Measurements from ENCODE around the gene ASIC1. TPM values are rescaled to one million over a fixed set of nuclear protein-coding genes. Genes with fewer than 3 reads are reported as not detected.

Gene ASIC1
- total and polyA plus RNA-seq, 2 experiments from 2014 or later: 0.76 to 1.5 TPM

DNA sequence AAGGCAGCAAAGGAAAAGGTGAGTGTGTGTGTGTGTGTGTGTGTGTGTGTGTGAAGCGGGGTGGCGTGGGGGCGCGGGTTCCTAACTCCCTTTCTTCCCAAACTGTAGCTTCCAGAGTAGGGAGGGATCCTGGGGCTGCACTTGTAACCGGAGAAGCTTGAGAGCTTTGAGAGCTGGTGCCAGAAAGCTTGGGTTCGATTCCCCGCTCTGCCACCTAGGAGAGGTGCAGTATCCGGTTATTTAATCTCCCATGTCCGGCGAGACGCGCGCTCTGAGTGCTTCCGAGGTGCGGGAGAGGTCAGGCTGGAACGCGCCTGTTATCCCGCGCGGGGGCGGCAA is 24.9 kb upstream of the ASIC1 start:
- peaks cover 16% of the 10 kb centered on the region for H3K27me3 Mint-ChIP-seq (ENCODE audit: insufficient read depth, low read depth, poor library complexity)
- Histone ChIP-seq H3K4me1 (ENCODE audit: insufficient read depth) (no peaks in the 10 kb centered on the region), H3K4me3 (peak overlapping the region; percentile 65), H3F3A (replicated peaks; ENCODE audit: low read depth) (no peaks in the 10 kb centered on the region), H3K27me3 (ENCODE audit: insufficient read depth) (peaks cover 25% of the 10 kb centered on the region), H3K79me2 (replicated peaks; ENCODE audit: insufficient read depth) (no peaks in the 10 kb centered on the region), H3K27ac (ENCODE audit: low read depth) (no peak overlapping the region), H3K9me2 (ENCODE audit: insufficient read depth) (no peaks in the 10 kb centered on the region), H2AFZ (peak overlapping the region; percentile 96), H3K4me2 (peak overlapping the region; percentile 84), H4K20me1 (replicated peaks; ENCODE audit: insufficient read depth) (no peaks in the 10 kb centered on the region), H3K36me3 (ENCODE audit: insufficient read depth) (no peaks in the 10 kb centered on the region)
- peak; percentile 72 for DNase-seq (ENCODE audit: low spot score)
- H3K36me3 Mint-ChIP-seq (ENCODE audit: low read depth): no peaks in the 10 kb centered on the region
- H3K4me1 Mint-ChIP-seq: peaks cover 4% of the 10 kb centered on the region
- no peak overlapping the region for H3K27ac Mint-ChIP-seq
- H3K9me3 Mint-ChIP-seq: no peaks in the 10 kb centered on the region
- TF ChIP-seq ZNF114 (CRISPR knock-in tag; IDR thresholded peaks at IDR 0.05): no peak
- no peak for TF ChIP-seq CREB1 (CRISPR knock-in tag; IDR thresholded peaks at IDR 0.05; ENCODE audit: low read depth)
- no peak for TF ChIP-seq ZNF462 (CRISPR knock-in tag; IDR thresholded peaks at IDR 0.05)
- TF ChIP-seq, protein P1, sequence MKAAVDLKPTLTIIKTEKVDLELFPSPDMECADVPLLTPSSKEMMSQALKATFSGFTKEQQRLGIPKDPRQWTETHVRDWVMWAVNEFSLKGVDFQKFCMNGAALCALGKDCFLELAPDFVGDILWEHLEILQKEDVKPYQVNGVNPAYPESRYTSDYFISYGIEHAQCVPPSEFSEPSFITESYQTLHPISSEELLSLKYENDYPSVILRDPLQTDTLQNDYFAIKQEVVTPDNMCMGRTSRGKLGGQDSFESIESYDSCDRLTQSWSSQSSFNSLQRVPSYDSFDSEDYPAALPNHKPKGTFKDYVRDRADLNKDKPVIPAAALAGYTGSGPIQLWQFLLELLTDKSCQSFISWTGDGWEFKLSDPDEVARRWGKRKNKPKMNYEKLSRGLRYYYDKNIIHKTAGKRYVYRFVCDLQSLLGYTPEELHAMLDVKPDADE (IDR thresholded peaks at IDR 0.05): no peak
- TF ChIP-seq, protein P2, sequence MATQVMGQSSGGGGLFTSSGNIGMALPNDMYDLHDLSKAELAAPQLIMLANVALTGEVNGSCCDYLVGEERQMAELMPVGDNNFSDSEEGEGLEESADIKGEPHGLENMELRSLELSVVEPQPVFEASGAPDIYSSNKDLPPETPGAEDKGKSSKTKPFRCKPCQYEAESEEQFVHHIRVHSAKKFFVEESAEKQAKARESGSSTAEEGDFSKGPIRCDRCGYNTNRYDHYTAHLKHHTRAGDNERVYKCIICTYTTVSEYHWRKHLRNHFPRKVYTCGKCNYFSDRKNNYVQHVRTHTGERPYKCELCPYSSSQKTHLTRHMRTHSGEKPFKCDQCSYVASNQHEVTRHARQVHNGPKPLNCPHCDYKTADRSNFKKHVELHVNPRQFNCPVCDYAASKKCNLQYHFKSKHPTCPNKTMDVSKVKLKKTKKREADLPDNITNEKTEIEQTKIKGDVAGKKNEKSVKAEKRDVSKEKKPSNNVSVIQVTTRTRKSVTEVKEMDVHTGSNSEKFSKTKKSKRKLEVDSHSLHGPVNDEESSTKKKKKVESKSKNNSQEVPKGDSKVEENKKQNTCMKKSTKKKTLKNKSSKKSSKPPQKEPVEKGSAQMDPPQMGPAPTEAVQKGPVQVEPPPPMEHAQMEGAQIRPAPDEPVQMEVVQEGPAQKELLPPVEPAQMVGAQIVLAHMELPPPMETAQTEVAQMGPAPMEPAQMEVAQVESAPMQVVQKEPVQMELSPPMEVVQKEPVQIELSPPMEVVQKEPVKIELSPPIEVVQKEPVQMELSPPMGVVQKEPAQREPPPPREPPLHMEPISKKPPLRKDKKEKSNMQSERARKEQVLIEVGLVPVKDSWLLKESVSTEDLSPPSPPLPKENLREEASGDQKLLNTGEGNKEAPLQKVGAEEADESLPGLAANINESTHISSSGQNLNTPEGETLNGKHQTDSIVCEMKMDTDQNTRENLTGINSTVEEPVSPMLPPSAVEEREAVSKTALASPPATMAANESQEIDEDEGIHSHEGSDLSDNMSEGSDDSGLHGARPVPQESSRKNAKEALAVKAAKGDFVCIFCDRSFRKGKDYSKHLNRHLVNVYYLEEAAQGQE (IDR thresholded peaks at IDR 0.05; ENCODE audit: unreplicated experiment): no peak
- no peak for TF ChIP-seq STAT1 (IDR thresholded peaks at IDR 0.05; ENCODE audit: unreplicated experiment)
- no peak for TF ChIP-seq POLR2AphosphoS5 (IDR thresholded peaks at IDR 0.05; ENCODE audit: low read depth)
- no peak for TF ChIP-seq ZNF331 (CRISPR knock-in tag; IDR thresholded peaks at IDR 0.05; ENCODE audit: low read depth)
- TF ChIP-seq EZH2phosphoT487 (IDR thresholded peaks at IDR 0.05; ENCODE audit: unreplicated experiment): no peak
- no peak for TF ChIP-seq NANOG (IDR thresholded peaks at IDR 0.05; ENCODE audit: borderline replicate concordance)
- TF ChIP-seq JUNB (IDR thresholded peaks at IDR 0.05; ENCODE audit: unreplicated experiment): no peak
- TF ChIP-seq EZH2 (IDR thresholded peaks at IDR 0.05; ENCODE audit: low read depth, unreplicated experiment): no peak
- no peak for TF ChIP-seq CTCF (conservative IDR thresholded peaks at IDR 0.05; ENCODE audit: low read depth in 2 of 2)
- H3K4me3 Mint-ChIP-seq: peak overlapping the region; percentile 62
- ATAC-seq: peak; percentile 71
